Embryonic facial prominence (tissue), 1 donor: ENCODE results near the gene FOXK1.
"Not testable (repeated sequence)": the region's sequence is repeated elsewhere in the genome, so short reads cannot be mapped to it uniquely, and the experiment has no call there.

Experiments used
- DNase-seq: peaks from one replicate; pipeline ENCODE4 v3.0.0-alpha.2; 2016; ENCODE audit errors: extremely low spot score

The FOXK1 gene

GRCh38 chr7:4785371-4785770 lies 103.3 kb downstream of the FOXK1 start:
- DNase-seq: no peak

- no peak for DNase-seq
Observed at GRCh38 chr7:4786015-4786414, 103.9 kb downstream of the FOXK1 start.

- no peak for DNase-seq
Observed at GRCh38 chr7:4787541-4787940, 105.4 kb downstream of the FOXK1 start.

- DNase-seq: no peak
Observed at GRCh38 chr7:4787947-4788626, 106.0 kb downstream of the FOXK1 start.

- no peak for DNase-seq
Observed at GRCh38 chr7:4788627-4789189, 106.6 kb downstream of the FOXK1 start.

- no peak for DNase-seq
Observed at GRCh38 chr7:4789194-4790077, 107.3 kb downstream of the FOXK1 start.

- no peak for DNase-seq
Observed at GRCh38 chr7:4790078-4790465, 108.0 kb downstream of the FOXK1 start.

- DNase-seq: no peak
Observed at GRCh38 chr7:4790516-4790991, 108.5 kb downstream of the FOXK1 start.

- no peak for DNase-seq
Observed at GRCh38 chr7:4791101-4791737, 109.1 kb downstream of the FOXK1 start.

- peak; percentile 55 for DNase-seq
Observed at GRCh38 chr7:4791738-4792536, 109.8 kb downstream of the FOXK1 start.

- no peak for DNase-seq
Observed at GRCh38 chr7:4792537-4793126, 110.5 kb downstream of the FOXK1 start.

- DNase-seq: not testable (repeated sequence)
Observed at GRCh38 chr7:4793385-4793993, 111.4 kb downstream of the FOXK1 start.

GRCh38 chr7:4794171-4794570 lies 112.1 kb downstream of the FOXK1 start:
- not testable (repeated sequence) for DNase-seq

- no peak for DNase-seq
Observed at GRCh38 chr7:4794591-4795350, 112.7 kb downstream of the FOXK1 start.

GRCh38 chr7:4796453-4796852 lies 114.4 kb downstream of the FOXK1 start:
- no peak for DNase-seq

- no peak for DNase-seq
Observed at GRCh38 chr7:4797858-4798705, 116.0 kb downstream of the FOXK1 start.

GRCh38 chr7:4798706-4799235 lies 116.7 kb downstream of the FOXK1 start:
- DNase-seq: no peak

GRCh38 chr7:4799508-4800268 lies 117.6 kb downstream of the FOXK1 start:
- DNase-seq: no peak
